GM12878 (cell line): Measurements from ENCODE around the gene EGF. TPM values are rescaled to one million over a fixed set of nuclear protein-coding genes. Genes with fewer than 3 reads are reported as not detected.

ENCODE experiments used
- ATAC-seq: fragments of 200-7000 bp; cut with Tn5 transposase; 3 replicates; pipeline ENCODE4 v1.9.1; 2020; ENCODE audit warnings: mild to moderate bottlenecking, moderate library complexity
- BruUV-seq: library from RNA; stranded (reverse); fragments of 400-500 nt; replicated peaks from 2 replicates; lab custom pipeline; 2021; lab: Mats Ljungman, UMichigan
- CTCF ChIA-PET: fragments of 300-600 bp; sonication (Branson Sonifier 250); formaldehyde crosslinking; extraction: SDS; loops from one replicate; lab custom pipeline; 2021; ENCODE audit warnings: inconsistent platforms; lab: Yijun Ruan, JAX
- POLR2A ChIA-PET: fragments of 350-600 bp; formaldehyde crosslinking; extraction: SDS; loops from one replicate; lab custom pipeline; 2021; ENCODE audit warnings: inconsistent platforms; lab: Charles Lee
- RAD21 ChIA-PET: fragments of 300-600 bp; sonication (Branson Sonifier 250); formaldehyde crosslinking; loops from one replicate; lab custom pipeline; 2023; ENCODE audit warnings: antibody characterized with exemption; ENCODE audit not compliant: unreplicated experiment; lab: Charles Lee
- SMC1A ChIA-PET: fragments of 300-600 bp; sonication (Branson Sonifier 250); formaldehyde crosslinking; loops from one replicate; lab custom pipeline; 2023; ENCODE audit not compliant: unreplicated experiment, uncharacterized antibody; lab: Charles Lee
- DNase-seq: peaks from one replicate; pipeline ENCODE4 v3.0.0-alpha.2; 2011; ENCODE audit warnings: low read depth, low spot score
- FAIRE-seq: peaks from 3 replicates; lab custom pipeline; 2011; peaks lifted over from hg19 to GRCh38; lab: Jason Lieb, UNC
- H2AFZ ChIP-seq: 2 replicates; pipeline ENCODE4 v1.6.0; 2011; ENCODE audit warnings: low read depth, low read length, control low read depth; ENCODE audit not compliant: control insufficient read depth
- H3K27ac ChIP-seq: 2 replicates; pipeline ENCODE4 v1.5.1; 2011; ENCODE audit warnings: control low read depth; ENCODE audit not compliant: control insufficient read depth, insufficient read depth
- H3K27me3 ChIP-seq, 2 experiments: replicated peaks in 1 of 2; 2 replicates each; pipeline versions ENCODE4 v1.6.0 to v1.6.1; 2011; ENCODE audit warnings: low read length in 1 of 2; ENCODE audit not compliant: control insufficient read depth in 2 of 2, insufficient read depth in 2 of 2
- H3K36me3 ChIP-seq, 2 experiments: 2 replicates each; pipeline ENCODE4 v1.5.1; 2011; ENCODE audit warnings: low read length in 1 of 2; ENCODE audit not compliant: control insufficient read depth in 2 of 2, insufficient read depth in 2 of 2
- H3K4me1 ChIP-seq: 2 replicates; pipeline ENCODE4 v1.6.1; 2011; ENCODE audit warnings: mild to moderate bottlenecking, low read length, moderate library complexity, mixed read lengths; ENCODE audit not compliant: control insufficient read depth, insufficient read depth
- H3K4me2 ChIP-seq: 2 replicates; pipeline ENCODE4 v1.6.0; 2011; ENCODE audit warnings: control low read depth; ENCODE audit not compliant: control insufficient read depth, insufficient read depth
- H3K4me3 ChIP-seq: fragments of 200-600 bp; sonication (generic); 2 replicates; pipeline ENCODE4 v1.5.1; 2016
- H3K79me2 ChIP-seq: 2 replicates; pipeline ENCODE4 v1.6.0; 2011; ENCODE audit warnings: low read length; ENCODE audit not compliant: control insufficient read depth, insufficient read depth
- H3K9ac ChIP-seq: 2 replicates; pipeline ENCODE4 v1.8.0; 2011; ENCODE audit warnings: low read length, control low read depth, mixed read lengths; ENCODE audit not compliant: control insufficient read depth, insufficient read depth
- H3K9me3 ChIP-seq: replicated peaks from 3 replicates; pipeline ENCODE4 v1.5.1; 2011; ENCODE audit warnings: mild to moderate bottlenecking, low read length; ENCODE audit not compliant: control insufficient read depth, insufficient read depth
- H4K20me1 ChIP-seq: 2 replicates; pipeline ENCODE4 v1.6.0; 2011; ENCODE audit not compliant: control insufficient read depth, insufficient read depth
- BHLHE40 ChIP-seq, 2 experiments: fragments of 450-650 bp in 1 of 2; IDR thresholded peaks; 2 replicates each; pipeline ENCODE4 v1.6.1; 2011 to 2017; ENCODE audit warnings: low read depth in 2 of 2, borderline replicate concordance in 1 of 2, improper control_type of control experiment in 1 of 2, low read length in 1 of 2, mild to moderate bottlenecking in 1 of 2
- CHD4 ChIP-seq: fragments of 200-600 bp; sonication (generic); IDR thresholded peaks from 2 replicates; pipeline ENCODE4 v1.6.1; 2016; ENCODE audit warnings: mild to moderate bottlenecking
- CREB1 ChIP-seq: IDR thresholded peaks from 2 replicates; pipeline ENCODE4 v1.6.1; 2012; ENCODE audit warnings: low read depth, mild to moderate bottlenecking, inconsistent platforms
- E2F8 ChIP-seq: fragments of 450-650 bp; IDR thresholded peaks from 2 replicates; pipeline ENCODE4 v1.6.1; 2018; ENCODE audit warnings: mild to moderate bottlenecking, low read depth, moderate library complexity; ENCODE audit not compliant: partially characterized antibody
- ELK1 ChIP-seq: IDR thresholded peaks from 2 replicates; pipeline ENCODE4 v1.6.1; 2012; ENCODE audit warnings: low read depth, low read length, improper control_type of control experiment
- HCFC1 ChIP-seq: fragments of 150-350 bp; IDR thresholded peaks from 2 replicates; pipeline ENCODE4 v1.6.1; 2014; ENCODE audit warnings: low read length
- JUND ChIP-seq: IDR thresholded peaks from 2 replicates; pipeline ENCODE4 v1.6.1; 2012; ENCODE audit warnings: low read depth, mild to moderate bottlenecking, low read length, improper control_type of control experiment, moderate library complexity
- LARP7 ChIP-seq: fragments of 450-650 bp; IDR thresholded peaks from 2 replicates; pipeline ENCODE4 v1.6.1; 2017; ENCODE audit warnings: mild to moderate bottlenecking
- MYB ChIP-seq: fragments of 150-350 bp; IDR thresholded peaks from 2 replicates; pipeline ENCODE4 v1.6.1; 2014; ENCODE audit warnings: mild to moderate bottlenecking, low read depth, low read length, borderline replicate concordance
- POLR2AphosphoS2 ChIP-seq: IDR thresholded peaks from 2 replicates; pipeline ENCODE4 v1.6.1; 2011; ENCODE audit warnings: low read depth, mild to moderate bottlenecking, low read length, improper control_type of control experiment, moderate library complexity
- SMAD1 ChIP-seq: fragments of 450-650 bp; IDR thresholded peaks from 2 replicates; pipeline ENCODE4 v1.6.1; 2018; ENCODE audit warnings: mild to moderate bottlenecking, low read depth; ENCODE audit not compliant: partially characterized antibody
- TCF3 ChIP-seq: IDR thresholded peaks from 2 replicates; pipeline ENCODE4 v1.6.1; 2012; ENCODE audit warnings: low read depth, mild to moderate bottlenecking, low read length, borderline replicate concordance; ENCODE audit not compliant: insufficient read depth
- WGBS: methylation state at CpG from one replicate; pipeline ENCODE4 v1.1.6; 2016; ENCODE audit warnings: low lambda C conversion rate; ENCODE audit not compliant: insufficient replicate concordance, insufficient coverage; ENCODE audit errors: missing lambda C conversion rate; 5-methylcytosine and 5-hydroxymethylcytosine counted together
- in situ Hi-C: fragments of 300-500 bp; cut with MboI; formaldehyde crosslinking; loops from 9 replicates; pipeline ENCODE4 v1.14.3; 2018; ENCODE audit warnings: mixed read lengths
- intact Hi-C: fragments of 100-400 bp; cut with micrococcal nuclease; formaldehyde crosslinking; loops from one replicate; pipeline ENCODE4 v1.14.2; 2022; ENCODE audit not compliant: unreplicated experiment
- polyA plus RNA-seq, 11 experiments: library from polyadenylated mRNA; depleted of rRNA in 4 of 11; unstranded in 6 of 11; stranded (reverse) in 5 of 11; fragments of >200 nt; fragmentation: Nextera tagmentation in 4 of 11; fragmentation: Illumina TruSeq in 1 of 11; extraction: Ambion mirVana in 4 of 11; extraction: Trizol in 1 of 11; gene quantifications; 1 replicate in 1 of 11; 2 replicates in 10 of 11; pipeline versions ENCODE4 v1.2.1 to v1.2.3, GENCODE V29; 2011 to 2016; ENCODE audit warnings: inconsistent platforms in 2 of 11, missing spikeins in 2 of 11, low read depth in 1 of 11
- total RNA-seq, 4 experiments: library from RNA; depleted of rRNA in 3 of 4; stranded (reverse); fragments of >200 nt in 3 of 4; fragmentation: Illumina TruSeq in 1 of 4; extraction: Trizol in 1 of 4; gene quantifications; 2 replicates each; pipeline versions ENCODE4 v1.2.1 to v1.2.3, GENCODE V29; 2013 to 2021

Gene EGF
- total and polyA plus RNA-seq, 10 of the 15 experiments (the other 5 are each of a cell fraction or from before 2014, with no cell fraction given): 0.02 to 0.90 (median 0.19) TPM; not detected in 4

- no peak for TF ChIP-seq CREB1
Measured at GRCh38 chr4:109973529-109973905, 60.8 kb downstream of the EGF start (continued).

- WGBS: 61% methylated on average over 6 of the region's 6 CpGs
- intact Hi-C loops (loop anchor here (5.0 to 10.0 kb wide), 3 partner anchors 141 to 414 kb away; partner anchors contain the start of genes CASP6 and MCUB), in situ Hi-C loops (loop anchor here (5.0 kb wide), 1 partner anchor 549 kb away; no protein-coding TSS in a partner anchor)
- Histone ChIP-seq H3K4me3 (no peak overlapping the region), H2AFZ (no peak overlapping the region), H3K4me1 (no peaks in the 10 kb centered on the region), H3K4me2 (no peak overlapping the region), H4K20me1 (no peaks in the 10 kb centered on the region), H3K36me3 (no peaks in the 10 kb centered on the region), H3K27me3 (peaks cover 2 to 3% of the 10 kb centered on the region in 2 experiments; a peak in 3 of 4 replicates), H3K27ac (no peak overlapping the region), H3K9me3 (no peaks in the 10 kb centered on the region), H3K9ac (no peak overlapping the region), H3K79me2 (no peaks in the 10 kb centered on the region)
- TF ChIP-seq LARP7 (no peak), SMAD1 (no peak), POLR2AphosphoS2 (no peak), CHD4 (no peak), E2F8 (no peak), ELK1 (no peak), JUND (no peak), TCF3 (no peak), HCFC1 (no peak), BHLHE40 (IDR thresholded peaks at IDR 0.05; ENCODE audit: borderline replicate concordance in 1 of 2, low read depth in 2 of 2, low read length in 1 of 2) (no peak), MYB (no peak)
- BruUV-seq: no TSS peak
- POLR2A ChIA-PET: interaction anchor here (0.6 kb wide), 1 partner anchor 175 kb away, joined by 3 read pairs; the partner anchor contains the start of gene CFI
- ATAC-seq: no peak
- CTCF ChIA-PET: interaction anchor here (3.3 to 3.6 kb wide), 2 partner anchors 544 to 549 kb away, joined by 17 to 19 read pairs; no protein-coding TSS in a partner anchor
- RAD21 ChIA-PET: no interaction called here
- no peak for FAIRE-seq
- SMC1A ChIA-PET: interaction anchor here (0.8 to 1.5 kb wide), 2 partner anchors 10 to 538 kb away, joined by 3 to 4 read pairs; no protein-coding TSS in a partner anchor
- DNase-seq: no peak
Measured at GRCh38 chr4:109976189-109976588, 63.5 kb downstream of the EGF start.
